ENCODE data around the gene DOCK2.

Gene DOCK2

GRCh38 chr5:169870211-169870610 lies 233.1 kb downstream of the DOCK2 start:
- DNase-seq (ENCODE audit: low read depth): no peak

- no peak for DNase-seq (ENCODE audit: low read depth)
Observed at GRCh38 chr5:169871826-169872490, 234.9 kb downstream of the DOCK2 start.

- no peak for DNase-seq (ENCODE audit: low read depth)
Observed at GRCh38 chr5:169873642-169874041, 236.6 kb downstream of the DOCK2 start.

- DNase-seq (ENCODE audit: low read depth): no peak
Observed at GRCh38 chr5:169874621-169875020, 237.5 kb downstream of the DOCK2 start.

GRCh38 chr5:169875091-169875728 lies 238.1 kb downstream of the DOCK2 start:
- DNase-seq (ENCODE audit: low read depth): no peak

- DNase-seq (ENCODE audit: low read depth): no peak
Observed at GRCh38 chr5:169875731-169876130, 238.7 kb downstream of the DOCK2 start.

- no peak for DNase-seq (ENCODE audit: low read depth)
Observed at GRCh38 chr5:169876386-169876785, 239.3 kb downstream of the DOCK2 start.

GRCh38 chr5:169880012-169880663 lies 243.1 kb downstream of the DOCK2 start:
- no peak for DNase-seq (ENCODE audit: low read depth)

- DNase-seq (ENCODE audit: low read depth): no peak
Observed at GRCh38 chr5:169880785-169881184, 243.7 kb downstream of the DOCK2 start.

- no peak for DNase-seq (ENCODE audit: low read depth)
Observed at GRCh38 chr5:169881702-169882303, 244.7 kb downstream of the DOCK2 start.

- no peak for DNase-seq (ENCODE audit: low read depth)
Observed at GRCh38 chr5:169886033-169886432, 249.0 kb downstream of the DOCK2 start.

- DNase-seq (ENCODE audit: low read depth): no peak
Observed at GRCh38 chr5:169886677-169887076, 249.6 kb downstream of the DOCK2 start.

GRCh38 chr5:169889572-169889971 lies 252.5 kb downstream of the DOCK2 start:
- DNase-seq (ENCODE audit: low read depth): no peak

- DNase-seq (ENCODE audit: low read depth): no peak
Observed at GRCh38 chr5:169893010-169893409, 255.9 kb downstream of the DOCK2 start.

GRCh38 chr5:169893571-169893970 lies 256.5 kb downstream of the DOCK2 start:
- DNase-seq (ENCODE audit: low read depth): no peak

GRCh38 chr5:169895926-169896325 lies 258.9 kb downstream of the DOCK2 start:
- DNase-seq (ENCODE audit: low read depth): no peak

- no peak for DNase-seq (ENCODE audit: low read depth)
Observed at GRCh38 chr5:169897481-169897880, 260.4 kb downstream of the DOCK2 start.

GRCh38 chr5:169901896-169902295 lies 264.8 kb downstream of the DOCK2 start:
- no peak for DNase-seq (ENCODE audit: low read depth)

GRCh38 chr5:169904059-169904458 lies 267.0 kb downstream of the DOCK2 start:
- DNase-seq (ENCODE audit: low read depth): no peak

- no peak for DNase-seq (ENCODE audit: low read depth)
Observed at GRCh38 chr5:169904508-169904907, 267.4 kb downstream of the DOCK2 start.

GRCh38 chr5:169905017-169905416 lies 267.9 kb downstream of the DOCK2 start:
- DNase-seq (ENCODE audit: low read depth): no peak

GRCh38 chr5:169906745-169907649 lies 269.9 kb downstream of the DOCK2 start:
- DNase-seq (ENCODE audit: low read depth): no peak

Measured in stimulated activated CD8-positive, alpha-beta memory T cell treated with anti-CD3 and anti-CD28 coated beads, Interleukin-12 subunit alpha, Interleukin-12 subunit beta, amount 100 ng/mL, for 4 hours (primary cell).